ENCODE measurements around the gene CPAMD8.
"Not testable (repeated sequence)": the region's sequence is repeated elsewhere in the genome, so short reads cannot be mapped to it uniquely, and the experiment has no call there.

Gene CPAMD8

GRCh38 chr19:16889883-16890460 is 136.6 kb downstream of the CPAMD8 start:
- DNase-seq: peak in 1 of 2 experiments; percentile 19

DNA sequence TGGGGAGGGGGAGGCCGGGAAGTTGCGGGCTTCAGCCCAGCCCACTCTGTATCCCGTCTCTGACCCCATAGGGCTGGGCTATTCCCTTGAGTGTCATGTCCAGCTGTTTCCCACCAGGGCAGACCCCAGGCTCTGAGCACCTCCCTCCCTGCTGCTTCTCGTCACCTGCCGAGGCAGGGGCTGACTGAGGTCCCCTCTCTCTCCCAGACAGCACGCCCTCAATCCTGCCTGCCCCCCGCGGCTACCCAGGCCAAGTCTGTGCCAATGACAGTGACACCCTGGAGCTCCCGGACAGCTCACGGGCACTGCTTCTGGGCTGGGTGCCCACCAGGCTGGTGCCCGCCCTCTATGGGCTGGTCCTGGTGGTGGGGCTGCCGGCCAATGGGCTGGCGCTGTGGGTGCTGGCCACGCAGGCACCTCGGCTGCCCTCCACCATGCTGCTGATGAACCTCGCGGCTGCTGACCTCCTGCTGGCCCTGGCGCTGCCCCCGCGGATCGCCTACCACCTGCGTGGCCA is 137.2 kb downstream of the CPAMD8 start:
- DNase-seq: no peak

DNA sequence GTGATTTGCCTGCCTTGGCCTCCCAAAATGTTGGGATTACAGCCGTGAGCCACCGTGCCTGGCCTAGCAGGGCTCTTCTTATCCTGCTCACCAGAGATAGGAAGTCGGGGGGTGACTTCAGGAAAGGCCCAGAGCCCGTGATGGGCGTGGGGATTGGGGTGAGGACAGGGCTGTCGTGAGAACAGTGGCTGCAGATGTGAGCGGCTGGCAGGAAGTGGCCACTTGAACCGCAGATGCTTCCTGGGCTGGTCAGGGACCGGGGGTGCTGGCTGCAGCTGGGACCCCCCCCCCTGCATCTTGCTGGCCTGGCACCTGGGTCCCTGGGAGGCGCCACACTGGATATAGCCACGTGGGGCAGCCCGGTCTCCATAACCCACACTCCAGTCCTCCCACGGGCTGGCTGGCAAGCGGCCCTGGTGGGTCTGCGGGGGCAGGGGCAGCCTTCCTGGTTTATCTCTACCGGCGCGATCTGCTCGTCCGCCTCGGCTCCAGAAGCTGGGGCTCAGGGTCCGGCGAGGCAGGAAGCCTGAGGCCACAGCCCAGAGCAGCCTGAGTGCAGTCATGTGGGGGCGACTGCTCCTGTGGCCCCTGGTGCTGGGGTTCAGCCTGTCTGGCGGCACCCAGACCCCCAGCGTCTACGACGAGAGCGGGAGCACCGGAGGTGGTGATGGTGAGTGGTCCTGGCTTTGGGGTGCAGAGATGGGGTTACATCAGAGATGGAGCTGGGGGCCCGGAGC is 137.8 kb downstream of the CPAMD8 start, which contains the start of gene F2RL3:
F2RL3 (plus strand) TSS at position 371 of the 737 bp plus-strand sequence; CDS start at position 562, 191 bp downstream.
- DNase-seq: no peak

GRCh38 chr19:16887353-16888265 is 139.0 kb downstream of the CPAMD8 start:
- no peak for DNase-seq

GRCh38 chr19:16886305-16886880 is 140.2 kb downstream of the CPAMD8 start:
- DNase-seq: no peak

GRCh38 chr19:16885166-16885565 is 141.4 kb downstream of the CPAMD8 start:
- no peak for DNase-seq

GRCh38 chr19:16883522-16883921 is 143.1 kb downstream of the CPAMD8 start:
- no peak for DNase-seq

GRCh38 chr19:16882146-16882545 is 144.5 kb downstream of the CPAMD8 start:
- DNase-seq: no peak

DNA sequence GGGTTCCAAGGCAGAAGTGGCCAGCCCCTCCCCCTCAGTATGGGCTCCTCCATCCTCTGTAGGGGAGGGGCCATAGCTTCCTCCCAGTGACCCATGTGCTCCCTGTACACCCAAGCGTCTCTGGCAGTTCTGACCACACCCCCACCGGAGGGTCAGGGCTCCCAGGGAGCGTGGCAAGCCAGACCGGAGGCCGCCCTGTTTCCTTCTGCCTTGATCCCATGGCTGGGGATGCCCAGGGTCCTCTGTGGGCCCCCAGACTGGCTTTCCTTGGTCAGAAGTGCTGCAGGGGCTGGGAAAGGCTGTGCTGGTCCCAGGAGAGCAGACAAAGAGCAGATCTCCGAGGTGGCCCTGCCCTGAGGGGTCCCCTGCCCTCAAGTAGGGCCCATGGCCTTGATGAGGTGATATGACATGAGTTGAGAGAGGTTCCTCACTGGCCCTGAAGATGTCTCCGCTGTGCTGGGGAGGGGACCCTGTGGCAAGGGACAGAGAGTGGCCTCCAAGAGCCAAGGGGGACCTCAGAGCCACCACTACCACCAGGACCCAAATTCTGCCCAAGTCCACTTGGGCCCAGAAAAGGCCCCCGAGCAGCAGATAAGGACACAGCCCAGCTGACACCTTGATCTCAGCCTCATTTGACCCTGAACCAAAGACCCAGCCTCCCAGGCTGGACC is 145.6 kb downstream of the CPAMD8 start:
- no peak for DNase-seq

GRCh38 chr19:16878181-16878965 is 148.2 kb downstream of the CPAMD8 start:
- DNase-seq: no peak

DNA sequence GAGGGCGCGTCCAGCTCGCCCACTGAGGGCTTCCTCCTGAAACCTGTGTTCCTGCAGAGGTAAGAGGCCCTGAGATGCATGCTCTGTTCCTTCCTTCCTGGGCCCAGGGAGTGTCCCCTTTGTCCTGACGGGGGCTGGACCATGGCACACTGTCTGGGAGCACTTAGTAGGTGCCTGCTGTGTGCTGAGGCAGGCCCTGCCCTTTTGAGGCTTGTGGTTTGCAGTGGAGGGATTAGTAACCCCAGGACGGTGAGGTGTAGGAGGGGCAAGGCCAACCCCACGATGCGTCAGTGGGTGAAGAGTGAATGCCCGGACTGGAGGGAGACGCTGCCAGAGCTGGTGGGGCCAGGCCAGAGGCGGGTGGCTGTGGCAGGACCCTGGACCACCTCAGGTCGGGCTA is 149.0 kb downstream of the CPAMD8 start:
- no peak for DNase-seq

GRCh38 chr19:16876904-16877361 is 149.7 kb downstream of the CPAMD8 start:
- DNase-seq: no peak

GRCh38 chr19:16875584-16876555 is 150.7 kb downstream of the CPAMD8 start:
- no peak for DNase-seq

- not testable (repeated sequence) for DNase-seq
Observed at GRCh38 chr19:16874978-16875299, 151.7 kb downstream of the CPAMD8 start.

DNA sequence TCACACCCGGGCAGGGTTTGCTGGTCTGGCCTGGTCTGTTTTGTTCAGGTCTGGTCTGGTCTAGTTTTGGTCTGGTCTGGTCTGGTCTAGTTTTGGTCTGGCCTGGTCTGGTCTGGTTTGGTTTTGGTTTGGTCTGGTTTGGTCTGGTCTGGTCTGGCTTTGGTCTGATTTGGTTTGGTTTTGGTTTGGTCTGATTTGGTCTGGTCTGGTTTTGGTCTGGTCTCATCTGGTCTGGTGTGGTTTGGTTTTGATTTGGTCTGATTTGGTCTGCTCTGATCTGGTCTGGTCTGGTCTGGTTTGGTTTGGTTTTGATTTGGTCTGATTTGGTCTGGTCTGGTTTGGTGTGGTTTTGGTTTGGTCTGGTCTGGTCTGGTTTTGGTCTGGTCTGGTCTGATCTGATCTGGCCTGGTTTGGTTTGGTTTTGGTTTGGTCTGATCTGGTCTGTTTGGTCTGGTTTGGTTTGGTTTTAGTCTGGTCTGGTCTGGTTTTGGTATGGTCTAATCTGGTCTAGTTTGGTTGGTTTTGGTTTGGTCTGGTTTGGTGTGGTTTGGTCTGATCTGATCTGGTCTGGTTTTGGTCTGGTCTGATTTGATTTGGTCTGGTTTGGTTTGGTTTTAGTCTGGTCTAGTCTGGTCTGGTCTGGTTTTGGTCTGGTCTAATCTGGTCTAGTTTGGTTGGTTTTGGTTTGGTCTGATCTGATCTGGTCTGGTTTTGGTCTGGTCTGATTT is 152.2 kb downstream of the CPAMD8 start:
- DNase-seq: no peak

- no peak for DNase-seq
Observed at GRCh38 chr19:16873594-16873993, 153.0 kb downstream of the CPAMD8 start.

DNA sequence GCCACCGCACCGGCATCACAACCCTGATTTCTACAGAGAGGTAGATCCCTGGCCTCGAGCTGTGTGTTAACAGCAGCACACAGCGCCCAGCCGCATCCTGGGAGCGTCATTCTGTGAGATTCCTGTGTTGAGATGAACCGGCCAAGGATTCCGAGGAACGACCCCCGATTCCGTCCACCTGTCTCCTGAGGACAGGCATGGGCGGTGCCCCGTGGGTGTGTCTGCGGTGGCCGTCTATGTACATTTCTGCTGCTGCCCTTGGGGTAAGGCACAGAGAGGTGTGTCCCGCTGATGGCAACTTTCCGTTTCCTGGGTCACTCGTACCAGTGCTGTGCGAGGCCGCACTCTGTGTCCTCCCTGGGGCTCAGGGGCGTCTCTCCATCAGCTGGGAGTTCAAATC is 153.9 kb downstream of the CPAMD8 start:
- DNase-seq: no peak

DNA sequence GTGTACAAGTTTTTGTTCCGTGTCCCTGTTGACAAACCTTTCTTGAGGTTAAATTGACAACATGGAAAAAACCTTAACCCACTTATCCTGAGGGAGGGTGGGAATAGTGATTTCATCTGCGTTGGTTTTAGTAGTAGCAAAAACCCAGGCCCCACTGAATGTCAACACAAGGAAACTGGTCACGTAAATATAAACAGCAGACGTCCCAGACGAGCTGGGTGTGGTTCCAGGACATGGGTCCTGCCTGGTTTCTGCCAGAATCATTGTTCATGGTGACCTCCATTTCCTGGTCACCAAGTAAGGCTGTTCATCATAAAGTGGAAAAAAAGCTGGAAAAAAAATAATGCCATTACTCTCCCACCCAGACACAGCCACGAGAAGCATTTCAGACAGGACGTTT is 154.7 kb downstream of the CPAMD8 start:
- no peak for DNase-seq

GRCh38 chr19:16869331-16869972 is 157.2 kb downstream of the CPAMD8 start:
- no peak for DNase-seq

Measured in NCI-H1930 (cell line).